H9 (cell line): ENCODE measurements around the gene NT5DC2. TPM values are rescaled to one million over a fixed set of nuclear protein-coding genes. Genes with fewer than 3 reads are reported as not detected.

Experiments
- DNase-seq: peaks from one replicate; pipeline ENCODE4 v3.0.0-alpha.2; 2017
- H2AFZ ChIP-seq: one replicate; pipeline ENCODE4 v1.6.1; 2013; ENCODE audit warnings: mild to moderate bottlenecking, low read length, control low read depth, moderate library complexity
- H2AK5ac ChIP-seq: 2 replicates; pipeline ENCODE4 v1.6.1; 2013; ENCODE audit warnings: low read length, control low read depth, mixed read lengths; ENCODE audit not compliant: insufficient read length
- H2BK120ac ChIP-seq: one replicate; pipeline ENCODE4 v1.6.1; 2013; ENCODE audit warnings: low read depth, mild to moderate bottlenecking, low read length, control low read depth, inconsistent platforms; ENCODE audit not compliant: poor library complexity, severe bottlenecking
- H2BK12ac ChIP-seq: 2 replicates; pipeline ENCODE4 v1.6.1; 2013; ENCODE audit warnings: low read length, control low read depth, mixed read lengths, low read depth; ENCODE audit not compliant: insufficient read length
- H2BK15ac ChIP-seq: 2 replicates; pipeline ENCODE4 v1.6.1; 2013; ENCODE audit warnings: low read depth, low read length, control low read depth
- H2BK20ac ChIP-seq: one replicate; pipeline ENCODE4 v1.6.1; 2013; ENCODE audit warnings: low read depth, mild to moderate bottlenecking, low read length, control low read depth, inconsistent platforms; ENCODE audit not compliant: poor library complexity, severe bottlenecking
- H2BK5ac ChIP-seq: 2 replicates; pipeline ENCODE4 v1.6.1; 2013; ENCODE audit warnings: low read length, control low read depth, mixed read lengths; ENCODE audit not compliant: insufficient read length
- H3K14ac ChIP-seq: 2 replicates; pipeline ENCODE4 v1.6.1; 2013; ENCODE audit warnings: low read length, control low read depth; ENCODE audit not compliant: insufficient read depth
- H3K18ac ChIP-seq: 2 replicates; pipeline ENCODE4 v1.6.1; 2013; ENCODE audit warnings: low read depth, mild to moderate bottlenecking, mixed read lengths, low read length, control low read depth; ENCODE audit not compliant: insufficient read length
- H3K23ac ChIP-seq: 2 replicates; pipeline ENCODE4 v1.6.1; 2013; ENCODE audit warnings: low read length, control low read depth, mixed read lengths, low read depth; ENCODE audit not compliant: insufficient read length
- H3K23me2 ChIP-seq: 2 replicates; pipeline ENCODE4 v1.6.1; 2013; ENCODE audit warnings: low read depth, mild to moderate bottlenecking, mixed read lengths, low read length, control low read depth; ENCODE audit not compliant: insufficient read length, poor library complexity, severe bottlenecking
- H3K27ac ChIP-seq: 2 replicates; pipeline ENCODE4 v1.5.1; 2013; ENCODE audit warnings: low read length, control low read depth, mixed read lengths, low read depth; ENCODE audit not compliant: insufficient read length
- H3K27me3 ChIP-seq: 2 replicates; pipeline ENCODE4 v1.6.1; 2013; ENCODE audit warnings: low read length, control low read depth, inconsistent platforms; ENCODE audit not compliant: insufficient read depth
- H3K4ac ChIP-seq: 2 replicates; pipeline ENCODE4 v1.6.1; 2013; ENCODE audit warnings: low read depth, mild to moderate bottlenecking, control low read depth, inconsistent platforms, low read length, moderate library complexity
- H3K4me1 ChIP-seq: 2 replicates; pipeline ENCODE4 v1.6.1; 2013; ENCODE audit warnings: low read length, control low read depth, inconsistent platforms; ENCODE audit not compliant: insufficient read depth
- H3K4me2 ChIP-seq: 2 replicates; pipeline ENCODE4 v1.6.1; 2013; ENCODE audit warnings: low read length, control low read depth, mixed read lengths; ENCODE audit not compliant: insufficient read length, insufficient read depth
- H3K56ac ChIP-seq: 2 replicates; pipeline ENCODE4 v1.6.1; 2013; ENCODE audit warnings: low read depth, mild to moderate bottlenecking, mixed read lengths, low read length, control low read depth; ENCODE audit not compliant: insufficient read length
- H3K79me1 ChIP-seq: 2 replicates; pipeline ENCODE4 v1.6.1; 2013; ENCODE audit warnings: low read depth, mild to moderate bottlenecking, moderate library complexity, low read length, control low read depth, inconsistent platforms; ENCODE audit not compliant: insufficient read depth, poor library complexity, severe bottlenecking
- H3K79me2 ChIP-seq: 2 replicates; pipeline ENCODE4 v1.6.1; 2013; ENCODE audit warnings: low read length, control low read depth, inconsistent platforms; ENCODE audit not compliant: insufficient read depth
- H3K9ac ChIP-seq: 2 replicates; pipeline ENCODE4 v1.6.1; 2013; ENCODE audit warnings: low read length, control low read depth, mixed read lengths; ENCODE audit not compliant: insufficient read length; ENCODE audit errors: extremely low read depth
- H3K9me3 ChIP-seq: one replicate; pipeline ENCODE4 v1.6.1; 2013; ENCODE audit warnings: low read depth, low read length, inconsistent platforms; ENCODE audit not compliant: control insufficient read depth
- H3T11ph ChIP-seq: one replicate; pipeline ENCODE4 v1.6.1; 2013; ENCODE audit warnings: mild to moderate bottlenecking, low read length, control low read depth, inconsistent platforms
- H4K20me1 ChIP-seq: one replicate; pipeline ENCODE4 v1.6.1; 2013; ENCODE audit not compliant: control insufficient read depth, insufficient read length, insufficient read depth
- H4K5ac ChIP-seq: 2 replicates; pipeline ENCODE4 v1.6.1; 2013; ENCODE audit warnings: low read depth, mild to moderate bottlenecking, mixed read lengths, low read length, control low read depth; ENCODE audit not compliant: insufficient read length
- H4K8ac ChIP-seq: replicated peaks from 2 replicates; pipeline ENCODE4 v1.6.1; 2013; ENCODE audit warnings: low read length, control low read depth, mixed read lengths, low read depth; ENCODE audit not compliant: insufficient read length
- H4K91ac ChIP-seq: 2 replicates; pipeline ENCODE4 v1.6.1; 2013; ENCODE audit warnings: low read depth, mild to moderate bottlenecking, moderate library complexity, mixed read lengths, low read length, control low read depth; ENCODE audit not compliant: insufficient read length
- H3K27ac Mint-ChIP-seq, 3 experiments: 2 replicates in 2 of 3; 3 replicates in 1 of 3; pipeline ENCODE4 v1.8.0; 2020 to 2021; ENCODE audit warnings: mixed read lengths in 3 of 3, mild to moderate bottlenecking in 1 of 3, moderate library complexity in 1 of 3
- H3K27me3 Mint-ChIP-seq: 2 replicates; pipeline ENCODE4 v1.8.0; 2021; ENCODE audit warnings: low read depth, mild to moderate bottlenecking, moderate library complexity, mixed read lengths
- H3K36me3 Mint-ChIP-seq, 3 experiments: 2 replicates in 2 of 3; 3 replicates in 1 of 3; pipeline ENCODE4 v1.8.0; 2020 to 2021; ENCODE audit warnings: low read depth in 3 of 3, mixed read lengths in 3 of 3; ENCODE audit not compliant: insufficient read depth in 1 of 3
- H3K4me1 Mint-ChIP-seq, 2 experiments: 2 replicates each; pipeline ENCODE4 v1.8.0; 2020; ENCODE audit warnings: mixed read lengths in 2 of 2
- H3K4me3 Mint-ChIP-seq, 2 experiments: 2 replicates in 1 of 2; 3 replicates in 1 of 2; pipeline ENCODE4 v1.8.0; 2020 to 2021; ENCODE audit warnings: mild to moderate bottlenecking in 2 of 2, mixed read lengths in 2 of 2, moderate library complexity in 1 of 2
- H3K9me3 Mint-ChIP-seq, 2 experiments: 2 replicates in 1 of 2; 3 replicates in 1 of 2; pipeline ENCODE4 v1.8.0; 2020; ENCODE audit warnings: mild to moderate bottlenecking in 2 of 2, mixed read lengths in 2 of 2, moderate library complexity in 1 of 2
- WGBS: extraction: QIAGEN DNeasy Blood & Tissue Kit; methylation state at CpG from one replicate; pipeline ENCODE4 v1.1.7; 2013; ENCODE audit warnings: missing lambda C conversion rate, low lambda C conversion rate, mixed read lengths; ENCODE audit not compliant: insufficient read length; ENCODE audit errors: extremely low coverage; 5-methylcytosine and 5-hydroxymethylcytosine counted together
- total RNA-seq: library from RNA; stranded (reverse); gene quantifications from 2 replicates; pipeline ENCODE4 v1.2.1, GENCODE V29; 2021
- TF ChIP-seq, protein P1 (sequence below): fragments of 200-600 bp; sonication (generic); conservative IDR thresholded peaks from 3 replicates; pipeline ENCODE4 v1.8.0; 2021; ENCODE audit warnings: antibody characterized with exemption, mild to moderate bottlenecking

Gene NT5DC2
- total RNA-seq, 1 experiment from 2014 or later, result 444 TPM

- no peak overlapping the region for H3K9ac ChIP-seq
- H3K23me2 ChIP-seq, result no peaks in the 10 kb centered on the region
- no peak overlapping the region for H4K8ac ChIP-seq
- no peaks in the 10 kb centered on the region for H3K79me1 ChIP-seq
- H2BK20ac ChIP-seq, result no peak overlapping the region
- no peak overlapping the region for H3T11ph ChIP-seq
- Mint-ChIP-seq H3K27ac (no peak overlapping the region), H3K27me3 (peaks cover 2% of the 10 kb centered on the region), H3K9me3 (no peaks in the 10 kb centered on the region), H3K4me3 (no peak overlapping the region), H3K36me3 (peaks cover 13 to 34% (median 30%) of the 10 kb centered on the region in 3 experiments; a peak in 6 of 7 replicates), H3K4me1 (peaks cover 6 to 7% of the 10 kb centered on the region in 2 experiments; a peak in 3 of 4 replicates)
- no peaks in the 10 kb centered on the region for H3K79me2 ChIP-seq
- H3K4me1 ChIP-seq, result no peaks in the 10 kb centered on the region
- no peak overlapping the region for H3K14ac ChIP-seq
- no peak overlapping the region for H4K91ac ChIP-seq
- H3K4ac ChIP-seq, result no peak overlapping the region
- no peak overlapping the region for H3K56ac ChIP-seq
- WGBS, result no CpG with 5 or more reads among the region's 33 CpGs
- no peak overlapping the region for H3K4me2 ChIP-seq
- TF ChIP-seq, protein P1, sequence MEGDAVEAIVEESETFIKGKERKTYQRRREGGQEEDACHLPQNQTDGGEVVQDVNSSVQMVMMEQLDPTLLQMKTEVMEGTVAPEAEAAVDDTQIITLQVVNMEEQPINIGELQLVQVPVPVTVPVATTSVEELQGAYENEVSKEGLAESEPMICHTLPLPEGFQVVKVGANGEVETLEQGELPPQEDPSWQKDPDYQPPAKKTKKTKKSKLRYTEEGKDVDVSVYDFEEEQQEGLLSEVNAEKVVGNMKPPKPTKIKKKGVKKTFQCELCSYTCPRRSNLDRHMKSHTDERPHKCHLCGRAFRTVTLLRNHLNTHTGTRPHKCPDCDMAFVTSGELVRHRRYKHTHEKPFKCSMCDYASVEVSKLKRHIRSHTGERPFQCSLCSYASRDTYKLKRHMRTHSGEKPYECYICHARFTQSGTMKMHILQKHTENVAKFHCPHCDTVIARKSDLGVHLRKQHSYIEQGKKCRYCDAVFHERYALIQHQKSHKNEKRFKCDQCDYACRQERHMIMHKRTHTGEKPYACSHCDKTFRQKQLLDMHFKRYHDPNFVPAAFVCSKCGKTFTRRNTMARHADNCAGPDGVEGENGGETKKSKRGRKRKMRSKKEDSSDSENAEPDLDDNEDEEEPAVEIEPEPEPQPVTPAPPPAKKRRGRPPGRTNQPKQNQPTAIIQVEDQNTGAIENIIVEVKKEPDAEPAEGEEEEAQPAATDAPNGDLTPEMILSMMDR, result no peak
- H2AFZ ChIP-seq, result no peak overlapping the region
- H2BK12ac ChIP-seq, result no peak overlapping the region
- H3K9me3 ChIP-seq, result no peaks in the 10 kb centered on the region
- DNase-seq, result no peak
- H3K27ac ChIP-seq, result no peak overlapping the region
- no peaks in the 10 kb centered on the region for H3K27me3 ChIP-seq
- no peak overlapping the region for H3K18ac ChIP-seq
- no peak overlapping the region for H4K5ac ChIP-seq
- no peak overlapping the region for H2BK15ac ChIP-seq
- H3K23ac ChIP-seq, result no peak overlapping the region
- H4K20me1 ChIP-seq, result peaks cover 3% of the 10 kb centered on the region
- H2BK120ac ChIP-seq, result no peak overlapping the region
- no peak overlapping the region for H2BK5ac ChIP-seq
- H2AK5ac ChIP-seq, result no peak overlapping the region
These were observed 11.6 kb downstream of the NT5DC2 start for GRCh38 chr3:52521881-52522650.
